Thyroid gland (tissue), 4 donors: ENCODE measurements around the gene GCLM. TPM values are rescaled to one million over a fixed set of nuclear protein-coding genes. Genes with fewer than 3 reads are reported as not detected.
"Not testable (repeated sequence)": the region's sequence is repeated elsewhere in the genome, so short reads cannot be mapped to it uniquely, and the experiment has no call there.

Source experiments
- DNase-seq, 2 donors: peaks; one replicate each; pipeline ENCODE4 v3.0.0-alpha.2; 2019
- H3K27ac ChIP-seq, 3 donors: fragments of 200-600 bp; sonication (generic); 1 replicate in 2 of 3; 2 replicates in 1 of 3; pipeline ENCODE4 v1.5.1; 2016 to 2019; ENCODE audit warnings: mild to moderate bottlenecking in 1 of 3, moderate library complexity in 1 of 3
- H3K27me3 ChIP-seq: fragments of 200-600 bp; sonication (generic); one replicate; pipeline ENCODE4 v1.5.1; 2019
- H3K36me3 ChIP-seq, 2 donors: fragments of 200-600 bp; sonication (generic); one replicate each; pipeline ENCODE4 v1.5.1; 2016 to 2019
- H3K4me1 ChIP-seq, 2 donors: fragments of 200-600 bp; sonication (generic); one replicate each; pipeline ENCODE4 v1.5.1; 2017 to 2019
- H3K4me3 ChIP-seq, 3 donors: fragments of 200-600 bp; sonication (generic); replicated peaks in 1 of 3; 1 replicate in 2 of 3; 2 replicates in 1 of 3; pipeline ENCODE4 v1.5.1; 2016; ENCODE audit warnings: mild to moderate bottlenecking in 1 of 3
- H3K9me3 ChIP-seq: fragments of 200-600 bp; sonication (generic); one replicate; pipeline ENCODE4 v1.5.1; 2017
- CTCF ChIP-seq, 6 experiments: fragments of 200-600 bp in 3 of 6; fragments of 450-650 bp in 3 of 6; sonication (generic) in 3 of 6; IDR thresholded peaks; one replicate each; pipeline ENCODE4 v1.5.1; 2016 to 2019; ENCODE audit warnings: antibody characterized with exemption in 6 of 6, mild to moderate bottlenecking in 2 of 6, inconsistent platforms in 1 of 6, moderate library complexity in 1 of 6
- POLR2A ChIP-seq, 2 donors: fragments of 450-650 bp; IDR thresholded peaks; one replicate each; pipeline ENCODE4 v1.6.1; 2017; ENCODE audit warnings: antibody characterized with exemption in 2 of 2, mild to moderate bottlenecking in 2 of 2, moderate library complexity in 1 of 2
- WGBS, 2 donors: methylation state at CpG; one replicate each; pipeline ENCODE4 v1.1.5; 2017; 5-methylcytosine and 5-hydroxymethylcytosine counted together
- intact Hi-C: fragments of 100-400 bp; cut with DNase I; formaldehyde crosslinking; loops from one replicate; pipeline ENCODE4 v1.15.1; 2023
- total RNA-seq, 4 donors: library from RNA; depleted of rRNA; stranded (reverse); fragments of >200 nt; gene quantifications; one replicate each; pipeline ENCODE4 v1.2.3, GENCODE V29; 2016

GCLM gene
- 10 to 100 TPM; 27.0 to 56.2 (median 43.4) TPM for total RNA-seq

GRCh38 chr1:93909146-93910050 lies at the start of gene GCLM:
TSS of gene GCLM (minus strand) at chr1:93909430. CDS start at chr1:93909163, 267 bp downstream.
- TF ChIP-seq POLR2A (IDR thresholded peaks at IDR 0.05), result peak in 1 of 2 donors; percentile 79
- peak; percentile 45 to 99 (median 94) for TF ChIP-seq CTCF (IDR thresholded peaks at IDR 0.05)
- Histone ChIP-seq H3K4me1 (peaks cover 20 to 34% of the 10 kb centered on the region in 2 donors), H3K9me3 (no peaks in the 10 kb centered on the region), H3K27ac (peak within 1 kb of the TSS; percentile 72 to 85 (median 79)), H3K27me3 (no peaks in the 10 kb centered on the region), H3K4me3 (peak within 1 kb of the TSS; percentile 37 to 72 (median 71)), H3K36me3 (no peaks in the 10 kb centered on the region)
- peak; percentile 88 to 91 for DNase-seq
- intact Hi-C loops, result no loop called here
- 2% methylated on average over 39 to 59 of the region's 102 CpGs for WGBS, 2 donors

- DNase-seq, result no peak
- 71 to 77% methylated on average over 1 of the region's 1 CpG for WGBS, 2 donors
- H3K9me3 ChIP-seq, result no peaks in the 10 kb centered on the region
- H3K36me3 ChIP-seq, result no peaks in the 10 kb centered on the region
- TF ChIP-seq POLR2A (IDR thresholded peaks at IDR 0.05) (no peak), CTCF (IDR thresholded peaks at IDR 0.05) (no peak)
- no peak overlapping the region for H3K4me3 ChIP-seq
- H3K27me3 ChIP-seq, result no peaks in the 10 kb centered on the region
- H3K4me1 ChIP-seq, result peaks cover 6 to 9% of the 10 kb centered on the region in 2 donors
- intact Hi-C loops, result no loop called here
- H3K27ac ChIP-seq, result no peak overlapping the region
These were observed 49.5 kb upstream of the GCLM start for GRCh38 chr1:93958726-93959100.

- no peak for DNase-seq
- H3K27ac ChIP-seq, result no peak overlapping the region
- 77 to 90% methylated on average over 1 of the region's 1 CpG for WGBS, 2 donors
- H3K4me1 ChIP-seq, result peaks cover 6 to 9% of the 10 kb centered on the region in 2 donors
- no peaks in the 10 kb centered on the region for H3K9me3 ChIP-seq
- no peak overlapping the region for H3K4me3 ChIP-seq
- TF ChIP-seq POLR2A (IDR thresholded peaks at IDR 0.05) (no peak), CTCF (IDR thresholded peaks at IDR 0.05) (no peak)
- no peaks in the 10 kb centered on the region for H3K27me3 ChIP-seq
- no peaks in the 10 kb centered on the region for H3K36me3 ChIP-seq
- intact Hi-C loops, result no loop called here
These were observed 48.9 kb upstream of the GCLM start for GRCh38 chr1:93958032-93958725.

GRCh38 chr1:93955765-93956164 lies 46.5 kb upstream of the GCLM start:
- Histone ChIP-seq H3K27ac (no peak overlapping the region), H3K36me3 (no peaks in the 10 kb centered on the region), H3K27me3 (no peaks in the 10 kb centered on the region), H3K9me3 (no peaks in the 10 kb centered on the region), H3K4me1 (peaks cover 0 to 6% of the 10 kb centered on the region in 2 donors), H3K4me3 (no peak overlapping the region)
- intact Hi-C loops, result no loop called here
- 63 to 76% methylated on average over 1 of the region's 1 CpG for WGBS, 2 donors
- TF ChIP-seq POLR2A (IDR thresholded peaks at IDR 0.05) (no peak), CTCF (IDR thresholded peaks at IDR 0.05) (no peak)
- DNase-seq, result no peak

GRCh38 chr1:93947002-93947686 lies 37.9 kb upstream of the GCLM start:
- H3K9me3 ChIP-seq, H3K27me3 ChIP-seq, H3K4me3 ChIP-seq, H3K36me3 ChIP-seq, H3K27ac ChIP-seq, intact Hi-C loops, DNase-seq, H3K4me1 ChIP-seq: not testable (repeated sequence)
- 86 to 88% methylated on average over 2 of the region's 2 CpGs for WGBS, 2 donors
